KMS-11 (cell line): ENCODE measurements around the gene ITPR2.
"Not testable (repeated sequence)": the region's sequence is repeated elsewhere in the genome, so short reads cannot be mapped to it uniquely, and the experiment has no call there.

Experiments used
- H2AFZ ChIP-seq: fragments of 200-600 bp; sonication (generic); 2 replicates; pipeline ENCODE4 v1.6.1; 2016; ENCODE audit warnings: antibody characterized with exemption, mixed run types, low read depth
- H3K27ac ChIP-seq: fragments of 200-600 bp; sonication (generic); 2 replicates; pipeline ENCODE4 v1.6.1; 2016; ENCODE audit warnings: mild to moderate bottlenecking, mixed run types
- H3K27me3 ChIP-seq: fragments of 200-600 bp; sonication (generic); 2 replicates; pipeline ENCODE4 v1.6.1; 2017; ENCODE audit warnings: mild to moderate bottlenecking, low read depth, mixed run types, moderate library complexity; ENCODE audit not compliant: insufficient read depth
- H3K36me3 ChIP-seq: fragments of 200-600 bp; sonication (generic); 2 replicates; pipeline ENCODE4 v1.6.1; 2017; ENCODE audit warnings: mild to moderate bottlenecking, mixed run types; ENCODE audit not compliant: insufficient read depth
- H3K4me1 ChIP-seq: fragments of 200-600 bp; sonication (generic); 2 replicates; pipeline ENCODE4 v1.6.1; 2016; ENCODE audit warnings: mild to moderate bottlenecking, low read depth, mixed run types; ENCODE audit not compliant: poor library complexity, severe bottlenecking
- H3K4me2 ChIP-seq: fragments of 200-600 bp; sonication (generic); 2 replicates; pipeline ENCODE4 v1.7.0; 2016; ENCODE audit warnings: mild to moderate bottlenecking, mixed run types
- H3K4me3 ChIP-seq: fragments of 200-600 bp; sonication (generic); IDR thresholded peaks from 2 replicates; pipeline ENCODE4 v1.6.1; 2017; ENCODE audit warnings: low read depth, low read length, mixed read lengths; ENCODE audit not compliant: insufficient read depth
- H3K79me2 ChIP-seq: fragments of 200-600 bp; sonication (generic); 2 replicates; pipeline ENCODE4 v1.6.1; 2016; ENCODE audit warnings: low read depth, mixed run types; ENCODE audit not compliant: insufficient read depth
- H3K9ac ChIP-seq: fragments of 200-600 bp; sonication (generic); 2 replicates; pipeline ENCODE4 v1.6.1; 2016; ENCODE audit warnings: mild to moderate bottlenecking, mixed run types
- H4K20me1 ChIP-seq: fragments of 200-600 bp; sonication (generic); 2 replicates; pipeline ENCODE4 v1.6.1; 2016; ENCODE audit warnings: mild to moderate bottlenecking, mixed run types; ENCODE audit not compliant: insufficient read depth
- CTCF ChIP-seq: fragments of 200-600 bp; sonication (generic); conservative IDR thresholded peaks from 2 replicates; pipeline ENCODE4 v1.6.1; 2017; ENCODE audit warnings: low read depth, mild to moderate bottlenecking, antibody characterized with exemption, low read length, moderate library complexity, mixed read lengths

ITPR2 gene

GRCh38 chr12:26519462-26519861, 313.5 kb downstream of the ITPR2 start:
- Histone ChIP-seq H3K9ac (no peak overlapping the region), H3K36me3 (no peaks in the 10 kb centered on the region), H3K4me1 (peaks cover 15% of the 10 kb centered on the region), H4K20me1 (no peaks in the 10 kb centered on the region), H3K27me3 (no peaks in the 10 kb centered on the region), H3K79me2 (no peaks in the 10 kb centered on the region), H3K4me2 (no peak overlapping the region), H3K27ac (no peak overlapping the region), H3K4me3 (no peak overlapping the region), H2AFZ (no peak overlapping the region)
- TF ChIP-seq CTCF, result no peak

GRCh38 chr12:26517320-26517719, 315.7 kb downstream of the ITPR2 start:
- H3K4me3 ChIP-seq, H3K9ac ChIP-seq, H2AFZ ChIP-seq, H4K20me1 ChIP-seq, H3K4me2 ChIP-seq, H3K27ac ChIP-seq, H3K27me3 ChIP-seq, H3K79me2 ChIP-seq, H3K36me3 ChIP-seq: not testable (repeated sequence)
- peaks cover 15% of the 10 kb centered on the region for H3K4me1 ChIP-seq

- no peaks in the 10 kb centered on the region for H3K36me3 ChIP-seq
- no peaks in the 10 kb centered on the region for H4K20me1 ChIP-seq
- H3K79me2 ChIP-seq, result no peaks in the 10 kb centered on the region
- H3K4me1 ChIP-seq, result peaks cover 15% of the 10 kb centered on the region
- no peak overlapping the region for H3K4me2 ChIP-seq
- H3K27me3 ChIP-seq, result no peaks in the 10 kb centered on the region
- H2AFZ ChIP-seq, result no peak overlapping the region
- H3K4me3 ChIP-seq, result no peak overlapping the region
- H3K9ac ChIP-seq, result no peak overlapping the region
- TF ChIP-seq CTCF, result no peak
- H3K27ac ChIP-seq, result no peak overlapping the region
Observed at GRCh38 chr12:26514364-26514763, 318.6 kb downstream of the ITPR2 start.

GRCh38 chr12:26513363-26514043, 319.5 kb downstream of the ITPR2 start:
- Histone ChIP-seq H3K4me3 (no peak overlapping the region), H3K4me1 (peaks cover 15% of the 10 kb centered on the region), H4K20me1 (no peaks in the 10 kb centered on the region), H3K27me3 (no peaks in the 10 kb centered on the region), H3K4me2 (no peak overlapping the region), H2AFZ (no peak overlapping the region), H3K27ac (no peak overlapping the region), H3K36me3 (no peaks in the 10 kb centered on the region), H3K9ac (no peak overlapping the region), H3K79me2 (no peaks in the 10 kb centered on the region)
- TF ChIP-seq CTCF, result no peak

GRCh38 chr12:26512213-26512612, 320.8 kb downstream of the ITPR2 start:
- Histone ChIP-seq H3K27ac (no peak overlapping the region), H3K4me1 (peaks cover 8% of the 10 kb centered on the region), H3K79me2 (no peaks in the 10 kb centered on the region), H3K27me3 (no peaks in the 10 kb centered on the region), H3K4me3 (no peak overlapping the region), H3K9ac (no peak overlapping the region), H3K36me3 (no peaks in the 10 kb centered on the region), H4K20me1 (no peaks in the 10 kb centered on the region), H3K4me2 (no peak overlapping the region), H2AFZ (no peak overlapping the region)
- TF ChIP-seq CTCF, result no peak
